ENCODE measurements around the gene AP4E1.

DNA sequence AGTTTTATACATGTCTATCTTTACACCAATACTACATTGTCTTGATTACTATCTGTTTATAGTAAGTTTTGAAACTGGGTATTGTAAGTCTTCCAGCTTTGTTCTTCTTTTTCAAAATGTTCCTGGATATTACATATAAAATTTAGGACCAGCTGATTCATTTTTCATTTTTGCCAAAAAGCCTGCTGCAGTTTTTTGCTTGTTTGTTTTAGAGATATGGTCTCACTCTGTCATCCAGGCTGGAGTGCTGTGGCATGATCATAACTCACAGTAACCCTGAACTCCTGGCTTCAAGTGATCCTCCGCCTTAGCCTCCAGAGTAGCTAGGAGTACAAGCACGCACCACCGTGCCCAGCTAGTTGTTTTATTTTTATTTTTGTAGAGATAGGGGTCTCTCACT, 20.4 kb upstream of the AP4E1 start:
- TF ChIP-seq RFX5 (IDR thresholded peaks at IDR 0.05; ENCODE audit: low read depth, low read length), result no peak
- TF ChIP-seq, protein P1, sequence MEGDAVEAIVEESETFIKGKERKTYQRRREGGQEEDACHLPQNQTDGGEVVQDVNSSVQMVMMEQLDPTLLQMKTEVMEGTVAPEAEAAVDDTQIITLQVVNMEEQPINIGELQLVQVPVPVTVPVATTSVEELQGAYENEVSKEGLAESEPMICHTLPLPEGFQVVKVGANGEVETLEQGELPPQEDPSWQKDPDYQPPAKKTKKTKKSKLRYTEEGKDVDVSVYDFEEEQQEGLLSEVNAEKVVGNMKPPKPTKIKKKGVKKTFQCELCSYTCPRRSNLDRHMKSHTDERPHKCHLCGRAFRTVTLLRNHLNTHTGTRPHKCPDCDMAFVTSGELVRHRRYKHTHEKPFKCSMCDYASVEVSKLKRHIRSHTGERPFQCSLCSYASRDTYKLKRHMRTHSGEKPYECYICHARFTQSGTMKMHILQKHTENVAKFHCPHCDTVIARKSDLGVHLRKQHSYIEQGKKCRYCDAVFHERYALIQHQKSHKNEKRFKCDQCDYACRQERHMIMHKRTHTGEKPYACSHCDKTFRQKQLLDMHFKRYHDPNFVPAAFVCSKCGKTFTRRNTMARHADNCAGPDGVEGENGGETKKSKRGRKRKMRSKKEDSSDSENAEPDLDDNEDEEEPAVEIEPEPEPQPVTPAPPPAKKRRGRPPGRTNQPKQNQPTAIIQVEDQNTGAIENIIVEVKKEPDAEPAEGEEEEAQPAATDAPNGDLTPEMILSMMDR (conservative IDR thresholded peaks at IDR 0.05; ENCODE audit: low read depth, low read length), result no peak
- no peak for TF ChIP-seq FOS (IDR thresholded peaks at IDR 0.05; ENCODE audit: low read depth, low read length)
- no peak for TF ChIP-seq POLR2A (IDR thresholded peaks at IDR 0.05; ENCODE audit: low read depth, low read length)
- no peak for TF ChIP-seq SMC3 (IDR thresholded peaks at IDR 0.05; ENCODE audit: low read depth, low read length)
- TF ChIP-seq, protein P2, sequence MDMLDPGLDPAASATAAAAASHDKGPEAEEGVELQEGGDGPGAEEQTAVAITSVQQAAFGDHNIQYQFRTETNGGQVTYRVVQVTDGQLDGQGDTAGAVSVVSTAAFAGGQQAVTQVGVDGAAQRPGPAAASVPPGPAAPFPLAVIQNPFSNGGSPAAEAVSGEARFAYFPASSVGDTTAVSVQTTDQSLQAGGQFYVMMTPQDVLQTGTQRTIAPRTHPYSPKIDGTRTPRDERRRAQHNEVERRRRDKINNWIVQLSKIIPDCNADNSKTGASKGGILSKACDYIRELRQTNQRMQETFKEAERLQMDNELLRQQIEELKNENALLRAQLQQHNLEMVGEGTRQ (IDR thresholded peaks at IDR 0.05; ENCODE audit: low read depth, low read length), result no peak

Measured in IMR-90 (cell line).